Activated T-helper 1 cell treated with anti-CD3 and anti-CD28 coated beads, Interleukin-12 subunit alpha, Interleukin-12 subunit beta, Interleukin-2, Interleukin-4 antibody, amounts not matched to agents 30 ng/mL and 10 ng/mL and 1 ng/mL, durations not matched to agents 14 hours and 24 hours and 36 hours (primary cell): ENCODE results near the gene FGFBP1. TPM values are rescaled to one million over a fixed set of nuclear protein-coding genes. Genes with fewer than 3 reads are reported as not detected.
"Not testable (repeated sequence)": the region's sequence is repeated elsewhere in the genome, so short reads cannot be mapped to it uniquely, and the experiment has no call there.

Experiments
- DNase-seq: peaks from one replicate; pipeline ENCODE4 v3.0.0; 2021; ENCODE audit warnings: low spot score
- H3K27ac Mint-ChIP-seq: one replicate; pipeline ENCODE4 v1.8.0; 2021; ENCODE audit warnings: mild to moderate bottlenecking, mixed read lengths
- H3K27me3 Mint-ChIP-seq: one replicate; pipeline ENCODE4 v1.8.0; 2022; ENCODE audit warnings: mild to moderate bottlenecking, moderate library complexity, mixed read lengths; ENCODE audit not compliant: insufficient read depth
- H3K36me3 Mint-ChIP-seq: one replicate; pipeline ENCODE4 v1.8.0; 2021; ENCODE audit warnings: low read depth, mixed read lengths
- H3K4me1 Mint-ChIP-seq: one replicate; pipeline ENCODE4 v1.8.0; 2021; ENCODE audit warnings: low read depth, mixed read lengths
- H3K4me3 Mint-ChIP-seq: one replicate; pipeline ENCODE4 v1.8.0; 2021; ENCODE audit warnings: mild to moderate bottlenecking, moderate library complexity, mixed read lengths
- H3K9me3 Mint-ChIP-seq: one replicate; pipeline ENCODE4 v1.8.0; 2021; ENCODE audit warnings: mixed read lengths
- intact Hi-C: fragments of 100-400 bp; cut with micrococcal nuclease; formaldehyde crosslinking; loops from one replicate; pipeline ENCODE4 v1.15.1; 2024
- total RNA-seq: library from RNA; stranded (reverse); gene quantifications from 2 replicates; pipeline ENCODE4 v1.2.3, GENCODE V29; 2022

FGFBP1 gene
- total RNA-seq, 1 donor from 2014 or later, result not detected

GRCh38 chr4:15916358-15916757 lies 22.2 kb downstream of the FGFBP1 start:
- H3K27ac Mint-ChIP-seq, H3K27me3 Mint-ChIP-seq, DNase-seq, intact Hi-C loops, H3K4me1 Mint-ChIP-seq, H3K4me3 Mint-ChIP-seq, H3K36me3 Mint-ChIP-seq, H3K9me3 Mint-ChIP-seq: not testable (repeated sequence)

GRCh38 chr4:15914736-15915135 lies 23.8 kb downstream of the FGFBP1 start:
- no peaks in the 10 kb centered on the region for H3K36me3 Mint-ChIP-seq
- intact Hi-C loops, result no loop called here
- no peaks in the 10 kb centered on the region for H3K9me3 Mint-ChIP-seq
- H3K27ac Mint-ChIP-seq, result no peak overlapping the region
- H3K4me1 Mint-ChIP-seq, result no peaks in the 10 kb centered on the region
- no peak overlapping the region for H3K4me3 Mint-ChIP-seq
- DNase-seq, result no peak
- no peaks in the 10 kb centered on the region for H3K27me3 Mint-ChIP-seq

GRCh38 chr4:15914291-15914690 lies 24.2 kb downstream of the FGFBP1 start:
- intact Hi-C loops, result no loop called here
- Mint-ChIP-seq H3K27ac (no peak overlapping the region), H3K4me3 (no peak overlapping the region), H3K4me1 (no peaks in the 10 kb centered on the region), H3K9me3 (no peaks in the 10 kb centered on the region), H3K36me3 (no peaks in the 10 kb centered on the region), H3K27me3 (no peaks in the 10 kb centered on the region)
- DNase-seq, result no peak

- intact Hi-C loops, result no loop called here
- Mint-ChIP-seq H3K27me3 (peaks cover under 1% of the 10 kb centered on the region), H3K4me3 (no peak overlapping the region), H3K9me3 (no peaks in the 10 kb centered on the region), H3K27ac (no peak overlapping the region), H3K4me1 (no peaks in the 10 kb centered on the region), H3K36me3 (no peaks in the 10 kb centered on the region)
- DNase-seq, result no peak
These were observed 24.9 kb downstream of the FGFBP1 start for GRCh38 chr4:15913631-15913970.

GRCh38 chr4:15912961-15913630 lies 25.4 kb downstream of the FGFBP1 start:
- H3K27me3 Mint-ChIP-seq, result peaks cover 2% of the 10 kb centered on the region
- H3K4me3 Mint-ChIP-seq, result no peak overlapping the region
- intact Hi-C loops, result no loop called here
- DNase-seq, result no peak
- no peaks in the 10 kb centered on the region for H3K4me1 Mint-ChIP-seq
- H3K27ac Mint-ChIP-seq, result no peak overlapping the region
- no peaks in the 10 kb centered on the region for H3K9me3 Mint-ChIP-seq
- H3K36me3 Mint-ChIP-seq, result no peaks in the 10 kb centered on the region

- Mint-ChIP-seq H3K36me3 (no peaks in the 10 kb centered on the region), H3K27ac (no peak overlapping the region), H3K4me3 (no peak overlapping the region), H3K9me3 (no peaks in the 10 kb centered on the region), H3K27me3 (peaks cover 4% of the 10 kb centered on the region), H3K4me1 (no peaks in the 10 kb centered on the region)
- intact Hi-C loops, result no loop called here
- DNase-seq, result no peak
These were observed 26.3 kb downstream of the FGFBP1 start for GRCh38 chr4:15912236-15912635.

- no peak for DNase-seq
- intact Hi-C loops, result no loop called here
- no peaks in the 10 kb centered on the region for H3K9me3 Mint-ChIP-seq
- no peak overlapping the region for H3K27ac Mint-ChIP-seq
- H3K4me1 Mint-ChIP-seq, result no peaks in the 10 kb centered on the region
- peaks cover 4% of the 10 kb centered on the region for H3K27me3 Mint-ChIP-seq
- no peak overlapping the region for H3K4me3 Mint-ChIP-seq
- no peaks in the 10 kb centered on the region for H3K36me3 Mint-ChIP-seq
These were observed 28.2 kb downstream of the FGFBP1 start for GRCh38 chr4:15910155-15910940.

- H3K36me3 Mint-ChIP-seq, result no peaks in the 10 kb centered on the region
- no peak overlapping the region for H3K27ac Mint-ChIP-seq
- H3K9me3 Mint-ChIP-seq, result peaks cover 6% of the 10 kb centered on the region
- H3K27me3 Mint-ChIP-seq, result peaks cover 9% of the 10 kb centered on the region
- H3K4me1 Mint-ChIP-seq, result no peaks in the 10 kb centered on the region
- DNase-seq, result no peak
- H3K4me3 Mint-ChIP-seq, result no peak overlapping the region
- intact Hi-C loops, result no loop called here
These were observed 31.1 kb downstream of the FGFBP1 start for GRCh38 chr4:15907430-15907829.

GRCh38 chr4:15906020-15906443 lies 32.5 kb downstream of the FGFBP1 start:
- Mint-ChIP-seq H3K4me3 (no peak overlapping the region), H3K9me3 (peaks cover 6% of the 10 kb centered on the region), H3K4me1 (peaks cover 8% of the 10 kb centered on the region), H3K27me3 (peaks cover 10% of the 10 kb centered on the region), H3K27ac (no peak overlapping the region), H3K36me3 (no peaks in the 10 kb centered on the region)
- no peak for DNase-seq
- intact Hi-C loops, result no loop called here

- Mint-ChIP-seq H3K4me1 (peaks cover 8% of the 10 kb centered on the region), H3K27me3 (peaks cover 14% of the 10 kb centered on the region), H3K4me3 (no peak overlapping the region), H3K27ac (no peak overlapping the region), H3K36me3 (no peaks in the 10 kb centered on the region), H3K9me3 (peaks cover 6% of the 10 kb centered on the region)
- intact Hi-C loops, result no loop called here
- DNase-seq, result no peak
These were observed 35.8 kb downstream of the FGFBP1 start for GRCh38 chr4:15902746-15903145.

- H3K9me3 Mint-ChIP-seq, result peaks cover 6% of the 10 kb centered on the region
- no peak overlapping the region for H3K4me3 Mint-ChIP-seq
- no peak for DNase-seq
- H3K4me1 Mint-ChIP-seq, result peaks cover 8% of the 10 kb centered on the region
- peaks cover 16% of the 10 kb centered on the region for H3K27me3 Mint-ChIP-seq
- no peak overlapping the region for H3K27ac Mint-ChIP-seq
- H3K36me3 Mint-ChIP-seq, result no peaks in the 10 kb centered on the region
- intact Hi-C loops, result no loop called here
These were observed 36.5 kb downstream of the FGFBP1 start for GRCh38 chr4:15901998-15902397.

GRCh38 chr4:15901007-15901406 lies 37.5 kb downstream of the FGFBP1 start:
- DNase-seq, result no peak
- Mint-ChIP-seq H3K9me3 (peaks cover 6% of the 10 kb centered on the region), H3K4me3 (no peak overlapping the region), H3K4me1 (peaks cover 8% of the 10 kb centered on the region), H3K27me3 (peaks cover 18% of the 10 kb centered on the region), H3K27ac (no peak overlapping the region), H3K36me3 (no peaks in the 10 kb centered on the region)
- intact Hi-C loops, result no loop called here

- H3K36me3 Mint-ChIP-seq, result no peaks in the 10 kb centered on the region
- peaks cover 21% of the 10 kb centered on the region for H3K27me3 Mint-ChIP-seq
- DNase-seq, result no peak
- intact Hi-C loops, result no loop called here
- H3K4me3 Mint-ChIP-seq, result no peak overlapping the region
- H3K9me3 Mint-ChIP-seq, result peaks cover 2% of the 10 kb centered on the region
- peaks cover 8% of the 10 kb centered on the region for H3K4me1 Mint-ChIP-seq
- H3K27ac Mint-ChIP-seq, result no peak overlapping the region
These were observed 39.0 kb downstream of the FGFBP1 start for GRCh38 chr4:15899511-15899910.
